MCF 10A (cell line): ENCODE measurements around the gene ZNF630. TPM values are rescaled to one million over a fixed set of nuclear protein-coding genes. Genes with fewer than 3 reads are reported as not detected.
"Not testable (repeated sequence)": the region's sequence is repeated elsewhere in the genome, so short reads cannot be mapped to it uniquely, and the experiment has no call there.

ENCODE experiments used
- BruUV-seq: library from RNA; stranded (reverse); fragments of 400-500 nt; replicated peaks from 2 replicates; lab custom pipeline; 2021; lab: Mats Ljungman, UMichigan
- CTCF ChIA-PET: fragments of 300-600 bp; sonication (Branson Sonifier 250); formaldehyde crosslinking; extraction: SDS; loops from one replicate; lab custom pipeline; 2021; ENCODE audit warnings: antibody characterized with exemption, inconsistent platforms; lab: Yijun Ruan, JAX
- POLR2A ChIA-PET: fragments of 300-600, 350-650 bp; sonication (Branson Sonifier 250); formaldehyde crosslinking; extraction: SDS; loops from one replicate; lab custom pipeline; 2020; ENCODE audit warnings: antibody characterized with exemption, inconsistent platforms; lab: Yijun Ruan, JAX
- DNase-seq: peaks from one replicate; pipeline ENCODE4 v3.0.0-alpha.2; 2018; ENCODE audit not compliant: unreplicated experiment
- H3K27ac Mint-ChIP-seq: one replicate; pipeline ENCODE4 v1.8.0; 2022; ENCODE audit warnings: mild to moderate bottlenecking, low read depth, mixed read lengths; ENCODE audit not compliant: unreplicated experiment
- H3K27me3 Mint-ChIP-seq: one replicate; pipeline ENCODE4 v1.8.0; 2022; ENCODE audit warnings: mixed read lengths; ENCODE audit not compliant: insufficient read depth, unreplicated experiment
- H3K36me3 Mint-ChIP-seq: one replicate; pipeline ENCODE4 v1.8.0; 2022; ENCODE audit warnings: mild to moderate bottlenecking, moderate library complexity, mixed read lengths; ENCODE audit not compliant: insufficient read depth, unreplicated experiment
- H3K4me1 Mint-ChIP-seq: one replicate; pipeline ENCODE4 v1.8.0; 2022; ENCODE audit warnings: mixed read lengths; ENCODE audit not compliant: insufficient read depth, unreplicated experiment
- H3K4me3 Mint-ChIP-seq: one replicate; pipeline ENCODE4 v1.8.0; 2022; ENCODE audit warnings: mild to moderate bottlenecking, moderate library complexity, mixed read lengths; ENCODE audit not compliant: unreplicated experiment
- H3K9me3 Mint-ChIP-seq: one replicate; pipeline ENCODE4 v1.8.0; 2022; ENCODE audit warnings: mixed read lengths; ENCODE audit not compliant: unreplicated experiment
- intact Hi-C: fragments of 100-400 bp; cut with micrococcal nuclease; formaldehyde crosslinking; loops from 2 replicates; pipeline ENCODE4 v1.14.1; 2022
- total RNA-seq: library from RNA; stranded (reverse); gene quantifications from 2 replicates; pipeline ENCODE4 v1.2.3, GENCODE V29; 2022
- TF ChIP-seq, protein P1 (sequence below): fragments of 200-600 bp; IDR thresholded peaks from one replicate; pipeline ENCODE4 v1.8.0; 2022; ENCODE audit warnings: antibody characterized with exemption, mild to moderate bottlenecking; ENCODE audit not compliant: unreplicated experiment

The ZNF630 gene
- total RNA-seq, 1 experiment from 2014 or later = 2.4 TPM

DNA sequence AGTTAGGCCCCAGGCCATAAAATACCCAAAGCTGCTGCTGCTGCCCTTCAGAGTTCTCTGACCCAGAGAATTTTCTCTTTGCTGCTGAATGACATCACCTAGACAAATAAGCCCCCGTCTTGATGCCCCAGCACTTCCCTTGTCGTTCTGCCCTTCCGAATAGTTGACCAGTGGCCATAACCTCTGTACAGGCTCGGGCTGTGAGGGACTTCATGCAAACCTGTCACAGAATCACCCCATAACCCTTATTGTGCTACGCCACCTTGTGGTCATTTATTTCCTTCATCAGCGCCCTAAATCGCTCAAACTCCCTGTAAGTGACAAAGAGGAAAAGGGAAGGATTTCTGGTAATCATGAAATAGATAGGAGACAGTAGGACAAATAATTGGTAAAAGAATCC is 45.9 kb downstream of the ZNF630 start:
- no TSS peak for BruUV-seq
- TF ChIP-seq, protein P1, sequence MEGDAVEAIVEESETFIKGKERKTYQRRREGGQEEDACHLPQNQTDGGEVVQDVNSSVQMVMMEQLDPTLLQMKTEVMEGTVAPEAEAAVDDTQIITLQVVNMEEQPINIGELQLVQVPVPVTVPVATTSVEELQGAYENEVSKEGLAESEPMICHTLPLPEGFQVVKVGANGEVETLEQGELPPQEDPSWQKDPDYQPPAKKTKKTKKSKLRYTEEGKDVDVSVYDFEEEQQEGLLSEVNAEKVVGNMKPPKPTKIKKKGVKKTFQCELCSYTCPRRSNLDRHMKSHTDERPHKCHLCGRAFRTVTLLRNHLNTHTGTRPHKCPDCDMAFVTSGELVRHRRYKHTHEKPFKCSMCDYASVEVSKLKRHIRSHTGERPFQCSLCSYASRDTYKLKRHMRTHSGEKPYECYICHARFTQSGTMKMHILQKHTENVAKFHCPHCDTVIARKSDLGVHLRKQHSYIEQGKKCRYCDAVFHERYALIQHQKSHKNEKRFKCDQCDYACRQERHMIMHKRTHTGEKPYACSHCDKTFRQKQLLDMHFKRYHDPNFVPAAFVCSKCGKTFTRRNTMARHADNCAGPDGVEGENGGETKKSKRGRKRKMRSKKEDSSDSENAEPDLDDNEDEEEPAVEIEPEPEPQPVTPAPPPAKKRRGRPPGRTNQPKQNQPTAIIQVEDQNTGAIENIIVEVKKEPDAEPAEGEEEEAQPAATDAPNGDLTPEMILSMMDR = peak; percentile 42
- DNase-seq = peak; percentile 76
- Mint-ChIP-seq H3K9me3 (no peaks in the 10 kb centered on the region), H3K27me3 (no peaks in the 10 kb centered on the region), H3K27ac (no peak overlapping the region), H3K4me1 (peaks cover 5% of the 10 kb centered on the region), H3K36me3 (no peaks in the 10 kb centered on the region), H3K4me3 (no peak overlapping the region)
- intact Hi-C loops = loop anchor here (1.0 to 10.0 kb wide), 6 partner anchors 33 to 831 kb away; partner anchors contain the start of genes ARAF, UBA1, UXT and ZNF81
- ChIA-PET CTCF (interaction anchor here (0.6 to 2.1 kb wide), 4 partner anchors 23 to 490 kb away, joined by 3 to 14 read pairs (median 4); no protein-coding TSS in a partner anchor), POLR2A (interaction anchor here (0.7 kb wide), 1 partner anchor 9 kb away, joined by 3 read pairs; no protein-coding TSS in a partner anchor)

DNA sequence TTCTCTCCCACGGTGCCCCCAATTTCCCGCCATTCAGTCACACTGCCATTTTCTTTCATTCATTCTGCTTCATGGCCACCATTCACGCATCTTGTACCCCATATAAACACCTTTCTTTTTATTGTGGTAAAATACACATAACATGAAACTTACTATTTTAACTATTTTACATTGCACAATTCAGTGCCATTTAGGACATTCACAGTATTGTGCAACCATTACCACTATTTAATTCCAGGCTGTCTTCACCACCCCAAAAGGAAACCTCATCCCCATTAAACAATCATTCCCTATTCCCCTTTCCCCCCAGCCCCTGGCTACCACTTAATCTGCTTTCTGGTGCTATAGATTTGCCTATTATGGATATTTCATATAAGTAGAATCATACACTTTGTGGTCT is 48.7 kb downstream of the ZNF630 start:
- no peak for DNase-seq
- TF ChIP-seq, protein P1 = no peak
- Mint-ChIP-seq H3K36me3 (no peaks in the 10 kb centered on the region), H3K4me1 (peaks cover 5% of the 10 kb centered on the region), H3K27ac (no peak overlapping the region), H3K9me3 (no peaks in the 10 kb centered on the region), H3K4me3 (no peak overlapping the region), H3K27me3 (no peaks in the 10 kb centered on the region)
- BruUV-seq = no TSS peak
- intact Hi-C loops = loop anchor here (10.0 kb wide), 1 partner anchor 828 kb away; the partner anchor contains the start of gene UBA1
- CTCF ChIA-PET = no interaction called here
- POLR2A ChIA-PET = no interaction called here

GRCh38 chrX:48022100-48022499 is 49.3 kb downstream of the ZNF630 start:
- no TSS peak for BruUV-seq
- Mint-ChIP-seq H3K27ac (peak overlapping the region; percentile 96), H3K27me3 (no peaks in the 10 kb centered on the region), H3K9me3 (no peaks in the 10 kb centered on the region), H3K36me3 (no peaks in the 10 kb centered on the region), H3K4me1 (peaks cover 5% of the 10 kb centered on the region), H3K4me3 (peak overlapping the region; percentile 89)
- ChIA-PET CTCF (no interaction called here), POLR2A (no interaction called here)
- no peak for DNase-seq
- TF ChIP-seq, protein P1 = no peak
- intact Hi-C loops = loop anchor here (10.0 kb wide), 1 partner anchor 827 kb away; the partner anchor contains the start of gene UBA1

DNA sequence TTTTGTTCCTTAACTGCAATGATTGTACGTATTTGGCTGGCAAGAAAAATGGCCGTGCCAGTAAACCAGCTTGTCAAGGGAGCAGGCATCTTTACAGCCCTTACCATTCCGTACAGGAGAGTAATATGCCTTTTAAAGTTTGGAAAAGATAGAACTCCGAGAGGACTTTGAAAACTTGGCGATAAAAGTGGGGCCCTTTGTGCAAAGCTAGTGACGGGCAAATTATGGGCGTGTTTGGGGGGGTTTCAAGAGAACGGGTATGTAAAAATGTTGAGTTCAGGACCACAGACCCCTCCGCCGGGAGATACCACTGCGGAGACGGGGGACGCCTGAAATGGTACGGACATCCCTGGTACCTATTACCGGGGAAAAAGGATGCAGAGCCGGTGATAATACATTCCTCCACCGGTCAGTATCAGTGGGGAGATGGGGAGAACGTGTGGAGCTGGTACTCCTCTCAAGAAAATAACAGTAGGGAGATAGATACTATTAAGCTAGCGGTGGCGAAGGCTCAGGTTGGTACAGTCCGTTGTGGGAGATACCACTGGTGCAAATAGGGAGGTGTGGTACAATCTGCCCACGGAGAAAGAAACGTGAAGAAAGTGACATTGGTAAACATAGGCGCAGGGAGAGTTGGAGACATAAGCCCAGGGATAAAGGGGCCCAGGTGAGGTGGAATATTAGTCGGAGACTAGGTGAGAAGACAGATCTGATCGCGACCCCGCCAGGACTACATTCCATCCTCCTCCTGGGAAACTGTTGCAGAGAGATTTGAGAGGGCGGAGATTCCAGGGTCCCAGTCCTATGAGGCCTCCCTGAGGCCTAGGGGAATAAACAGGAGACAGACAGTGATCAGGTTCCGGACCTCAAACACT is 50.2 kb downstream of the ZNF630 start:
- Mint-ChIP-seq H3K9me3 (no peaks in the 10 kb centered on the region), H3K36me3 (no peaks in the 10 kb centered on the region), H3K27me3 (no peaks in the 10 kb centered on the region), H3K4me1 (peaks cover 5% of the 10 kb centered on the region), H3K4me3 (peak overlapping the region; percentile 89), H3K27ac (peak overlapping the region; percentile 96)
- CTCF ChIA-PET = interaction anchor here (0.8 kb wide), 1 partner anchor 139 kb away, joined by 4 read pairs; no protein-coding TSS in a partner anchor
- POLR2A ChIA-PET = interaction anchor here (1.0 to 1.2 kb wide), 2 partner anchors 185 to 205 kb away, joined by 5 to 7 read pairs; no protein-coding TSS in a partner anchor
- no TSS peak for BruUV-seq
- peak; percentile 73 for DNase-seq
- intact Hi-C loops = loop anchor here (10.0 kb wide), 1 partner anchor 826 kb away; the partner anchor contains the start of gene UBA1
- TF ChIP-seq, protein P1 = no peak

- BruUV-seq, DNase-seq, H3K4me3 Mint-ChIP-seq, H3K9me3 Mint-ChIP-seq, H3K27me3 Mint-ChIP-seq, H3K36me3 Mint-ChIP-seq, H3K4me1 Mint-ChIP-seq: not testable (repeated sequence)
- ChIA-PET POLR2A (interaction anchor here (1.2 kb wide), 1 partner anchor 185 kb away, joined by 7 read pairs; no protein-coding TSS in a partner anchor), CTCF (interaction anchor here (0.8 kb wide), 1 partner anchor 140 kb away, joined by 4 read pairs; no protein-coding TSS in a partner anchor)
- H3K27ac Mint-ChIP-seq = peak overlapping the region; percentile 96
- intact Hi-C loops = loop anchor here (10.0 kb wide), 1 partner anchor 826 kb away; the partner anchor contains the start of gene UBA1
Measured at GRCh38 chrX:48020472-48020871, 51.0 kb downstream of the ZNF630 start.
